ENCODE data around the gene MAP2K3.
"Not testable (repeated sequence)": the region's sequence is repeated elsewhere in the genome, so short reads cannot be mapped to it uniquely, and the experiment has no call there.

MAP2K3 gene

DNA sequence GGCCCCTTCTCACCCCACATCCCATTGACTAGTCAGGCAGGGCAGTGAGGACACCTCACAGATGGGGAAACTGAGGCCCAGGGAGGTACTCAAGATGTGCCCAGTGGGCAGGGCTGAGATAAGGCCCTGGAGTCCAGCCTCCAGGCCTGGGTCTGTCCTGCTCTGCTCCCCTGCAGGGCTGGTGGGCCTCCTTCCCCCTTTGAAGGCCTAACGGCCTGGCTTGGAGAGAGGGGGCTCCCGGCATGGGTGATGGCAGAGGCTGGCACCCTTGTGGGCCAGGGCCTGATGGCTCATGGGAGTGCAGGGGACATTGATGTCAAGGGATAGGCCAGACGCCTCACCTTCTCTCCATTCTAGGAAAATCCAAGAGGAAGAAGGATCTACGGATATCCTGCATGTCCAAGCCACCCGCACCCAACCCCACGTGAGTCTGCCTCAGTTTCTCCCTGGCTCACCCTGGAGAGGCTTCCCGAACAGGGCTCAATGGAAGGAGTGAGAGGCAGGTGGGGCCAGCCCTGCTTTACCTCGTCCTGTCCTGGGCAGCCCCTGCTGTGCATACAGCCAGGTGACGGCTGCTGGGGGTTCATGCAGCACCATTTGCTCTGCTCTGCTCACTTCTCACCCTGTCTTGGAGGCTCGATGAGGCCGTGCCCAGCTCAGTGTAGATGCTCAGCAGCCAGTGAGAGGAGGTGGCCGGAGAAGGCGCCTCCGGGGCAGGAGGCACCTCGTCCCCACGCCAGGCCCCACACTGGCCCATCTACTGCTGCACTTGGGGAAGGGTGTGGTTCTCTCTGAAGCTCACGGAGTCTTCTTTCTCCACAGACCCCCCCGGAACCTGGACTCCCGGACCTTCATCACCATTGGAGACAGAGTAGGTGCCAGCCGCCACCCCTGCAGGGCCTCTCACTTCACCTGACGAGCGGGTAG, 13.8 kb downstream of the MAP2K3 start:
- DNase-seq, result no peak

DNA sequence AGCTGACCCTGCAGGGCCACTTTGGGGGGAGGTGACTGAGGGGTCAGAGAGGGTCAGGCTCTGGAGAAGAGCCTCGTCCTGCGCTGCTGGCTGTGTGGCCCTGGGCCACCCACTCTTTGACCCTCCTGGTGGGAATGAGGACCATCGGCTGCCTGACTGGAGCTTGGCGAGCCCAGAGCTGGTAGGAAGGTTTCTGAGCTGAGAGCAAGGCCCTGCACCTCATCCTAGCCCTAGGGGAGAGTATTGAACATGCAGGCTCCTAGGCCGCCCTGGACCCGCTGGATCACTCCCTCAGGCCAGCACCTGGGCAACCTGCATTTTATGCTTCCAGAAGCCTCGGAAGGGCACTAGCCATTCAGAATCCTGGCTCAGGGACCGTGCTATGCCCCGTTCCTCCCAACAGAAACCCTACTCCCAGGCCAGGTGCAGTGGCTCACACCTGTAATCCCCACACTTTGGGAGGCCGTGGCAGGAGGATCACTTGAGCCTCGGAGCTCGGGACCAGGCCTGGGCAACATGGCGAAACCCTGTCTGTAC, 14.5 kb downstream of the MAP2K3 start:
- no peak for DNase-seq

DNA sequence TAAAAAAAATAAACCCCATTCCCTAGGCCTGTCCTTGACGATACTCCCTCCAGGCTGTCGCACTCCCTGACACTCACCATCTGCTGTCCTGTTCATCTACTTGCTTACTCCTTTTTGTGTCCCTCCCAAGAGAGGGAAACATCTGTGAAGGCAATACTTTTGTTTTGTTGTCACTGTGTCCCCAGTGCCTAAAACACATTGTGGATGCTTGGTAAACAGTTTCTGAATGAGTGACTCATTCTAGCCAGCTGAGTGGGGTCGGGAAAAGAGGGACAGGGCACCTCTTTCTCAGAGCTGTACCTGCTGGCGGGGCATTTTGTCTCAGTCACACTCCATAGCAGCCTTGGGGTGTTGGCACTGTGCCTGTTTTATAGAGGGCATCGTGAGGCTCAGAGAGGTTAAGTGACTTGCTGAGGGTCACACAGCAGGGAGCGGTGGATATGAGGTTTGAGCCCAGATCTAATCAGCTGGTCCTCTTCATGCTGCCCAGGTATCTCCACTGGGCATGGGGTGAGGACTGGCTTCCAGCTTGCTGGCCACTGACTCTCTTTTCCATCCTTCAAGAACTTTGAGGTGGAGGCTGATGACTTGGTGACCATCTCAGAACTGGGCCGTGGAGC, 15.6 kb downstream of the MAP2K3 start:
- no peak for DNase-seq

DNA sequence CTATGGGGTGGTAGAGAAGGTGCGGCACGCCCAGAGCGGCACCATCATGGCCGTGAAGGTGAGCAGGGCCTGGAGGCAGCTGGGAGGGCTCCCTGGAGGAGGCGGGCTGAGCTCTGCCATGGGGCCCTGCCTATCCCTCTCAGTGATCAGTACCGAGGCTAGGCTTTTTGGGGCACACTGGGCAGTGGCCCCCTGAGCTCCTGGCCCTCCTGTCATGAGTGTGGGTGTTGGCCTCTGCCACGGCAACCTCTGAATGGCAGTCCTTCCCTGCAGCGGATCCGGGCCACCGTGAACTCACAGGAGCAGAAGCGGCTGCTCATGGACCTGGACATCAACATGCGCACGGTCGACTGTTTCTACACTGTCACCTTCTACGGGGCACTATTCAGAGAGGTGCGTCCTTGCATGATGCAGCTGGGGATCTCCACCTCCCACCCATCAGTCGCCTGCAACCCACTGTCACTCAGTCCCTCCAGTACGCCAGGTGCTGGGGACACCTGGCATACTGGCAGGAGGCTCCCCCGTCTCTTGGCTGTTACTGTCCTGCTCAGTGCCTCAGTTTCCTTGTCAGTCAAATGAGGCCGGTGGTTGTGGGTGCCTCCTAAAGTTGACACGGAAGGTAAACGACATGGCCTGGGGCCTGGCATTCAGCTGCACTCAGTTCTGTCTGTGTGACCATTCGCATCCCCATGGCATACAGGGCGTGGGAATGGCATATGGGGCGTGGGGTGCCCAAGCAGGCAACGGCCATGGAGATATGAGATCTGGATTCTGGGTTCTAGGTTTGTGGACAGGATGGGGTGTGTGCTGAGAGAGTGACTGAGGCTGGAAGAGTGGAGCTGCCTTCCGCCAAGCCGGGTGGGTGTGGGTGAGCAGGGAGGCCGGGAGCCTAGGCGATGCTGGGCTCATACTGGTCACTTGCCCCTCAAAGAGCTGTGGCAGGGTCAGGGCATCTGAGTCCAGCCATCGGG, 16.4 kb downstream of the MAP2K3 start:
- no peak for DNase-seq

DNA sequence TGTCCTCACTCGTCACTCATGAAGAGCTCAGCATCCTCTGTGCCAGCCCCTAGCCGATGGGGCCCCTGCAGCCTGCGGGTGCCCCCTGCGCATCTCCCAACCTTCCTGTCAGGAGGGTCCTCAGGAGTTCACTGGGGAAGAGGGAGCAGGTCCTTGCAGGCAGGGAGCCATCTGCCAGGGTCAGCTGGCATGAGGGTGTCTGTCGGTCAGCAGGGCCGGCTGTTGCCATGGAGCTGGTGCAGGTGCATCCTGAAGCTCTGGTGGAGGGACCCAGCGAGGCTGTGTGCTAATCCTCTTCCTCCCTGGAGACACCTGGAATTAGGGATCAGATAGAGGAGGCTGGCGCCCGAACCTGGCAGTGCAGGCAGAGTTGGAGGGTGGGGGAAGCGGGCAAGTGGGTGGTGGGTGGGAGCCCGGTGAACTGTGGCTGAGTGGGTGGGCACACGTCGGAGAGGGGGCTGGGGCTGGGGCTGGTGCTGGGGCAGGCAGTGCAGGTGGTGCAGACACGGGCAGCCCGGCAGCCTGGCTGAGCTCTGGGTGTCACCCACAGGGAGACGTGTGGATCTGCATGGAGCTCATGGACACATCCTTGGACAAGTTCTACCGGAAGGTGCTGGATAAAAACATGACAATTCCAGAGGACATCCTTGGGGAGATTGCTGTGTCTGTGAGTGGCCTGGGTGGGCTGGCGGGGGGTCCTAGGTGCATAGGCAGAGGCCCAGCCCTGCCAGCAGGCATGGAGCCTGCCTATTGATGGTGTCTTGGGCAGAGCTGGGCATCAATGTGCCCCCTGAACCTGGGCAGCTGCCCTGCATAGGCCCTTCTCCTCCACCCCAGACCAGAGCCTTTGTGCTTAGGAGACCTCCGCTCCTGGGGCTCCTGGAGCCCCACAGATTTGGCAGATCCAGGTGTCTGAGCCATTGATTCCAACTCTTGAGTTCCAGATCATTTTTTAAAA, 17.4 kb downstream of the MAP2K3 start:
- DNase-seq, result no peak

DNA sequence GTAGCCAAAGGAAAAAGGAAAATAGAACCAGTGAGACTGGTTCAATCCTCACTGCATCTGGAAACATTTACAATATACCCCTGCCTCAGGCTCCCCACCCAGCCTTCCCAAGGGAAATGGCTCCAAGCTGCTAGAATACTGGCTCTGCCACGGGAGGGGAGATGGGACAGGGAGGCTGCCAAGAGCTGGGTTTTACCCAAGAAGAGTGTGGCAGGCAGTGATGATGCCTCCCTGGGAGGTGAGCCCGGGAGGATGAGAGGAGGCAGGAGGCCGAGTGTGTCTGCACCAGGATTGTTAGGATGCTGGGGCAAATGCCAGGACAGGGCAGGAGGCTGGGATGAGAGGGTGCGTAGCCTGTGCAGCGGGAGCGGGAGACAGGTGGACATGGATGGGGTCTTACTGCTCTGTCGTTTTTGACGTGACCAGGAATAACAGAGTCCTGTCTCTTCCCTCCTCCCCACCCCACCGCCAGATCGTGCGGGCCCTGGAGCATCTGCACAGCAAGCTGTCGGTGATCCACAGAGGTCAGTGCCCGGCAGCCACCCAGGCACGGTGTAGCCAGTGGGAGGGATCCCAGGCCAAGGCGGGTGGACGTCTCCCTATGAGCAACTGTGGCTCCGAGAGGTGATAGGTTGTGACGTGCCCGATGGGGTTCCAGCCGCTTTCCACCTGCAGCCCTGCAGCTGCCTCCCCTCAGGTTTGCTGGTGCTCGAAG, 18.4 kb downstream of the MAP2K3 start:
- no peak for DNase-seq

DNA sequence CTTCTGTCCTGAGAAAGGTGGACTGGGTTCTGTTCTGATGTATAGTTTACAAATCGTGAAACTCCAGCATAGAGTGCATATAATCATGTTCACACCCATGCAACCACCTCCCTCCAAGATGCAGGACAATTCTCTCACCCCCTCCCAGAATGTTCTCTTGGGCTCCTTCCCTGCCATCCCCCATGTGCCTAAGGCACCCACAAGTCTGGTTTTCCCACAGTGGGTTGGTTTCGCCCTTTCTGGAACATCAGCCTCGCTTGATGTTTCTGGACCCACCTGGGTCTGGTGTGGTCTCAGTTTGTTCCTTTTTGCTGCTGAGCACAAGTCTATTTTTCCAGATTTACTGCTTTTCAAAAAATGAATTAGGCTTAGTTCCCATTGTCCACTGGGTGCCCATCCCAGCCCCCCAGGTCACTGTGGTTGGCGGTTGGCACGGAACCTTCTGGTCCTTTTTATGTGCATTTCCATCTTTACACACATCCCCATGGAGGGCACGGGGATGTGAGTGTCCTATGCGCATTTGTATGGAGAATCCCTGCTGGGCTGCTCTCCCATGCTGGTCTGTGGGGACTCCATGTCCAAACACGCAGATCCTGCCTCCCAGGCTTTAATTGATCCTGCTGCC, 19.0 kb downstream of the MAP2K3 start:
- DNase-seq, result no peak

DNA sequence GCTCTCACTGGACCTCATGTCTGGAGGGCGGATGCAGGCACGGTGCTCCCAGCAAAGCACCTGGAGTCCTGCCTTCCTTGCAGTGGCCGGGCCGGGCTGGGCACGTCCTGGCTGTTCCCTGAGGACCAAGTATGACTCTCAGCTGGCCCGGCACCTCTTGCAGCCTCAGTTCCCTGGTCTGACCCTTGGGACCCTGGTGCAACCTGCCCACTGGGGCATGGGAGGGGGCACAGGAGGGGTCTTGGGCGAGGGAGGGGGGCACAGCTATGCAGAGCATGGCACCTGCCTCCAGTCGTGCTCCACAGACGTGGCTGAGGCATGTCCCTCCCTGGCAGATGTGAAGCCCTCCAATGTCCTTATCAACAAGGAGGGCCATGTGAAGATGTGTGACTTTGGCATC, 19.6 kb downstream of the MAP2K3 start:
- DNase-seq, result no peak

DNA sequence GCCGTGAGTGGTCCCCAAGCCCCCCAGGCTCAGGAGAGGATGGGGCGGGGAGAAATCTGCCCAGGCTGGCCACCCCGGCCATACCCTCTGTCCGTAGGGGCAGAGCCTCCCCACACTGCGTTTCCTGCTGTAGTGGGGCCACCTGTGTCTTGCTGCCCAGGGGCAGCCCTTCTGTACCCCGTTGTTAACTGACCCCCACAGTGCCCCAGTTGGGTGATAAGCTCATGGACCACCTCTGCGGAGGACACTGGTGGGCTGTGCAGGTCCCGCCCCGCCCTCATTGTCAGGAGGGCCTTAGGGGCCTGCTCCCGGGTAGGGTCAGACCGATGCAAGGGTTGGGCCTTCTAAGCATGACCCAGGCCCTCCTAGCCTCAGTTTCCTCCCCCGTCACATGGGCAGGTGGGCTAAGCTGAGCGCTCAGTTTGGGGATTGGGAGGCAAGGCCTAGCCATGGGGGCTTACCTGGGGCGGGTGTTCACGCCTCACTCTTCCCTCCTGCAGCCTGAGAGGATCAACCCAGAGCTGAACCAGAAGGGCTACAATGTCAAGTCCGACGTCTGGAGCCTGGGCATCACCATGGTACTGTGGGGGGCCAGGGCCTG, 20.1 kb downstream of the MAP2K3 start:
- not testable (repeated sequence) for DNase-seq

DNA sequence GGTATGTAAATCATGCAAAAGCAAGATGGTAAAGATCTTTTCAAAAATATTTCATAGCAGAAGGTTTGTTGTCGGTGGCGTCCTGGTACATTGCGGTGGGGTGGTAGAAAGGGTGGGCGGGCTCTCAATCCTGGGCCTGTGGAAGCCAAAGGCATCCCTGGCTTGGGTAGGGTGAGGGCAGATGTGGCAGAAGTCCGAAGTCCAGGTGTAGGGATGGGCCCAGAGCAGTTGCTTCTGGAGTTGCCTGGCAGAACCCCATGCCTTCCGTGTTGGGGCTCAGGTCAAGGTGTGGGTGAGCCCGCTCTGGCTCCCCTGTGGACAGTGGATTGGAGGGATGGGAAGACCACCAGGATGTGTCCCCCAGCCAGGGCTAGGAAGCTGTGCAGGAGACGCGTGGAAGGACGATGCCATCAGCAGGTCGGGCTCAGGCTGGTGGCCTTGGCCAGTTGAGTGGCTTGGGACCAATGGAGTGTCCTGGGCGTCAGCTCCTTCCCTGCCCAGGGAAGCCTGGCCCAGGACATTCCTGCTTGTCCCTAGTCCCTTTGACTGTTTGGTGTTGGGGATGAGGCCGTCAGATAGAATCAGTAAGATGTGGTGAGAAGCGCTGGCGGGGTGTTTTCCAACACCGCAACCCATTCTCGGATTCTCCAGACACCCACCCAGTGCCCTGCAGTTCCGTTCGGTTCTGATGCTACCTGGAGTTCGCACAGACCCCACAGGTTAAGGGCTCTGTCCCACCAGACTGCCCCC, 21.1 kb downstream of the MAP2K3 start:
- DNase-seq, result not testable (repeated sequence)

DNA sequence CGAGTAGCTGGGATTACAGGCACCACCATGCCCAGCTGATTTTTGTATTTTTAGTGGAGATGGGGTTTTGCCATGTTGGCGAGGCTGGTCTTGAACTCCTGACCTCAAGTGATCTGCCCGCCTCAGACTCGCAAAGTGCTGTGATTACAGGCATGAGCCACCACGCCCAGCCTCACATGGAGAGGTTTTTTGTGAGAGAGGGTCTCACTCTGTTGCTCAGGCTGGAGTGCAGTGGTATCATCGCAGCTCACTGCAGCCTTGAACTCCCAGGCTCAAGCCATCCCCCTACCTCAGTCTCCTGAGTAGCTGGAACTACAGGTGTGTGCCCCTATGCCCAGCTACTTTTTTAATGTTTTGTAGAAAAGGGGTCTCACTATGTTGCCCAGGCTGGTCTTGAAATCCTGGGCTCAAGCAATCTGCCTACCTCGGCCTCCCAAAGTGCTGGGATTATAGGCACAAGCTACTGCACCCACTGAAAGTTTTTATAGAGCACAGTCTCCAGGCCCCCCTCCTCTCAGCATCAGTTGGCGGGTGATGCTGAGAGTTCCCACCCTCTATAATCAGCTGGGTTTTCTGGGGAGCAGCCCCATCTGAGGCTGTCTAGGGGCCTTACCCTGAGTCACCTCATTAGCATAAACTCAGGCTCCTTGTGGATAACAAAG, 22.2 kb downstream of the MAP2K3 start:
- DNase-seq, result not testable (repeated sequence)

DNA sequence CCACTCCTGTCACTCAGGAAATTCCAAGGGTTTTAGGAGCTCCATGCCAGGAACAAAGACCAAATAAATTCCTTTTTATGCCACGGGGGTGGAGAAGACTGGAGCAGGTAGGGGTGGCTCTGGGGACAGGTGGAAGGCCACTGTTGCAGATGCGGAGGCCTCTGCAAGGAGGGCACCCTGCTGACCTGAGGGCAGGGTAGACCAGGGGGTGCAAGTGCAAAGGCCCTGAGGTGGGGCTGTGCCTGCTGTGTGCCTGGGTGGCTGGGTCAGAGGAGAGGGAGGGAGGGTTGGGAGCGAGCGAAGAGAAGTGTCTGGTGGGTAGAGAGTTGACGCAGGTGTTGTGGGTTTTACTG, 22.7 kb downstream of the MAP2K3 start:
- DNase-seq, result not testable (repeated sequence)

DNA sequence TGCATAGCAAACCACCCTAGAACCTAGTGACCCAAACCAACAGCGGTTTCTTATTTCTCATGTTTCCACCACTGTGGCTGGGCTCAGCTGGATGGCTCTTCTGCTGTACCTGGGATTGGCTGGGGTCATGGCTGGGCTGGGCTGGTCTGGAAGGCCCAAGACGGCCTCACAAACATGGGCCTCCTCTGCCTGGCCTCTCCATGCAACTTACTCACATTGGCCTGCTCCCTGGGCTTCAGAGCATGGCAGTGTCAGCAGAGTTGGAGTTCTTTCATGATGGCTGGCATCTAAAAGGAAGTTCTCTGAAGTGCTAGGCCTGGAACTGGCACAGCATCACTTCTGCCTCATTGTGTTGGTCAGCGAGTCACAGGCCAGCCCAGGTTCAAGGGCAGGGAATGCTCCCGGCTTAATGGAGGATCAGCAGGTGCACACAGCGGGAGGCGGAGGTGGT, 24.4 kb downstream of the MAP2K3 start:
- DNase-seq, result not testable (repeated sequence)

DNA sequence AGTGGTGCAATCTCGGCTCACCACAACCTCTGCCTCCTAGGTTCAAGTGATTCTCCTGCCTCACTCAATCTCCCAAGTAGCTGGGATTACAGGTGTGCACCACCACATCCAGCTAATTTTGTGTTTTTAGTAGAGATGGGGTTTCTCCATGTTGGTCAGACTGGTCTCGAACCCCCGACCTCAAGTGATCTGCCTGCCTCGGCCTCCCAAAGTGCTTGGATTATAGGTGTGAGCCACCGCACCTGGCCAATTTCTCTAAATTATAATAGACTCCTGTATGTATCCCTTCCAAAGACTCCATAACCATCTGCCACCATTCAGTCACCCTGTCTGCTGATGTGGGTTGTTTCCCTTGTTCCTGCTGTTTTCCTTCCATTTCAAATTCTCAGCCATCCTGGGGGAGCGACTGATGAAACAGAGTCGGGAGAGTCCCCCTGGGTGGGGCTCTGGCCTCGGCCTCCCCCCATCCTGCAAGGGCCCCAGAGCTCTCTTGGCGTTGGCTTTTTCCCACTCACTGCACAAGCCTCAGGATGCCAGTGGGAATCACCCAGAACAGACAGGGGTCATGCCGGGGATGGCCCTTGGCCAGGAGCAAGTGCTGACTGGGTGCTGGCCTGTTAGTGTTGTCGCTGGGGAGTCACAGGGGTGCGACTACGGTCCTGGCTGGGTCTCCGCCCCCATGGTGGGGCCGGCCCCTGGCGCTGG, 25.7 kb downstream of the MAP2K3 start:
- DNase-seq, result not testable (repeated sequence)

DNA sequence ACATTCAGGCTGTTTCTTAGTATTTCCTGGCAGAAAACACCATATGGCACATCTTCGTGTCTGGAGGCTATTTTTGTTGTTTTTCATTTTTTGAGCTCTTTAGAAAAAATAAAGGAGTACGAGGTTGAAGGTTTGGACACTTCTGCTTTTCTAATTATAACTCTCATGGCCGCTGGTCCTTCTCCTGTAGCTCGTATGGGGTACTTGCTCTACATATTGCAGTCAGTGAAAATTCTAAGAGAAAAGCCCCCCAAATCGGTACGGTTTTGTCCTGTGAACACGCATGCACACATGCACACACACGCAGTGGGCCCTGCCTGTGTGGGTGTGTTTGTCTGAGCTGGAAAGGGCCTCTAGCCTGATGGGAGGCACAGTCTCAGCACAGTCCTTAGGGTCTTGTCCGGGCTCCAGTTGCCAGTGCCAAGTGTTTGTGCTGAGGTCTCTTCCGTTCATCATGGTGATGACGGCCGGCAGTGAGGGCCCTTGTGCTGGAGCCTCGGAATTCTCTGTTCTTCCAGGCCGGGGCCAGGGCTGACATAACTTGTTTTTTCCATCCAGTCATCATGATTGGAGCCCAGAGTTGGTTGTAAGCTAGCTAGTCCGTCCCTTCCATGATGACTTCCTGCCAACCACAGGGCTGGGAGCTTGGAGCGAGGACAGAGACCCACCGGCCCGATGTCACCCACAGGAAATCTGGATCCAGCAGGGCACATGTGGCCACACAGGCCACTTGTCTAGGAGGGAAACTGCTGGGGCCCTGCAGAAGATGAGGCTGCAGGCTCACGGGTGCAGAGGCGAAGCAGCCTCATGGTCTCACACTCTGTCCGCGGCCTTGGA, 26.5 kb downstream of the MAP2K3 start:
- DNase-seq, result not testable (repeated sequence)

DNA sequence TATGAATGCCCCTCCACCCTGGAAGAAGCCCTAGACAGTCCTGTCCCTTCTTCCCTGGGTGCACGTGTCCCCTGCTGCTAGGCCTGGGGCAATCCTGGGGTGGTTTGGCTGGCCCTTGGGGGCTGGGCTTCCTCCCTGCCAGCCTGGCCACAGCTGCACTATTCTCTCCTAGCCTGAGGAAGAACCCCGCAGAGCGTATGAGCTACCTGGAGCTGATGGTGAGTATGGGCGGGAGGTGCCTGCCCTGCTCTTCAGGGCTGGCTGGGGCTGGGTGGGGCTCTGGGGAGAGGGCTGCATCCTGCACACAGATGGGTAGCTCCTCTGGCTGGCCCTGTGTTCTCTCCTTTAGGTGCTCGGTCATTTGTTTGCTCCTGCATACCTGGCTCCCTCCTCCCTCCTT, 28.8 kb downstream of the MAP2K3 start:
- DNase-seq, result no peak

DNA sequence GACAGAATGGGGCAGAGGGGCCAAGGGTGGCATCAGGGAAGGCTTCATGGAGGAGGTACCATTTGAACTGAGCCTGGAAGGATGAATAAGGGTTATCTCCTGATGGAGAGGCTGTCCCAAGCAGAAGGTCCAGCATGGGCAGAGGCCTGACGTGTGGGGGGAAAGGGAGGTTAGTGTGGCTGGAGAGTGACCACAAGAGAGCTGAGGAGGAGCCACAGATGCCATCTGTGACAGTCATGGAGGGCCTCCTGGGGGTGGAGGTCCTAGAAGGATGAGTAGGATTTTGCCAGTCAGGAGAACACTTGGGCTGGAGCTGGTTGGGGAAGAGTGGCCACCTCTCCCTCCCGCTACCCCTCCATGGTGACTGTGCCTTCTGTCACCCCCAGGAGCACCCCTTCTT, 29.2 kb downstream of the MAP2K3 start:
- not testable (repeated sequence) for DNase-seq
